Peyer's patch (tissue), 4 donors: ENCODE data around the gene FAM107B.

Experiments
- POLR2A ChIP-seq, 2 donors: fragments of 450-650 bp; IDR thresholded peaks; one replicate each; pipeline ENCODE4 v1.5.1; 2017; ENCODE audit warnings: antibody characterized with exemption in 2 of 2, mild to moderate bottlenecking in 2 of 2, moderate library complexity in 2 of 2
- TF ChIP-seq, protein P1 (sequence below), 6 experiments: fragments of 450-650 bp in 4 of 6; fragments of 200-600 bp in 2 of 6; sonication (generic) in 1 of 6; IDR thresholded peaks; one replicate each; pipeline ENCODE4 v1.5.1; 2017 to 2019; ENCODE audit warnings: antibody characterized with exemption in 6 of 6, mild to moderate bottlenecking in 3 of 6, moderate library complexity in 1 of 6

DNA sequence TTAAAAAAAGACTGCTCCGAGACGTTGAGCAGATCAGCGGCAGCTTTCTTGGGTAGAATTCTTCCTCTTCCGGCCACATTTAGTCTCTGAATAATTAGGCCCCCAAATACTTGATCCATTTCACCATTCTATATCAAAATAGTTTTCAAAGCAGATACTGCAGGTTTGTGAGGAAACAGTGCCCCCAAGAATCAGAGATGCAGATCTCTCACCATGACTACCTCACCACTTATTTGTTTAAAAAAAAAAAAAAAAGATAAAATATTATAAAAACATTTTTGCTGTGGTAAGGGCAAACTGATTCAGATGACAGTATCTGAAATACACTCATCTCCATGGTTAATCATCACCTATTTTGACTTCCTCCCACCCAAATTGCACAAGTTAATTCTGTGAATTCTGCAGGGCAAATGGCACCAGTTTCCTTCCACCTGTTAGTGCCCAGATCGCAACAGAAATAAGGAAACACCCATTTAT, 210.4 kb downstream of the FAM107B start:
- TF ChIP-seq, protein P1, sequence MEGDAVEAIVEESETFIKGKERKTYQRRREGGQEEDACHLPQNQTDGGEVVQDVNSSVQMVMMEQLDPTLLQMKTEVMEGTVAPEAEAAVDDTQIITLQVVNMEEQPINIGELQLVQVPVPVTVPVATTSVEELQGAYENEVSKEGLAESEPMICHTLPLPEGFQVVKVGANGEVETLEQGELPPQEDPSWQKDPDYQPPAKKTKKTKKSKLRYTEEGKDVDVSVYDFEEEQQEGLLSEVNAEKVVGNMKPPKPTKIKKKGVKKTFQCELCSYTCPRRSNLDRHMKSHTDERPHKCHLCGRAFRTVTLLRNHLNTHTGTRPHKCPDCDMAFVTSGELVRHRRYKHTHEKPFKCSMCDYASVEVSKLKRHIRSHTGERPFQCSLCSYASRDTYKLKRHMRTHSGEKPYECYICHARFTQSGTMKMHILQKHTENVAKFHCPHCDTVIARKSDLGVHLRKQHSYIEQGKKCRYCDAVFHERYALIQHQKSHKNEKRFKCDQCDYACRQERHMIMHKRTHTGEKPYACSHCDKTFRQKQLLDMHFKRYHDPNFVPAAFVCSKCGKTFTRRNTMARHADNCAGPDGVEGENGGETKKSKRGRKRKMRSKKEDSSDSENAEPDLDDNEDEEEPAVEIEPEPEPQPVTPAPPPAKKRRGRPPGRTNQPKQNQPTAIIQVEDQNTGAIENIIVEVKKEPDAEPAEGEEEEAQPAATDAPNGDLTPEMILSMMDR (IDR thresholded peaks at IDR 0.05): no peak
- no peak for TF ChIP-seq POLR2A (IDR thresholded peaks at IDR 0.05)
